ENCODE data around the gene CNGA1. TPM values are rescaled to one million over a fixed set of nuclear protein-coding genes. Genes with fewer than 3 reads are reported as not detected.

CNGA1 gene
- total RNA-seq, 1 experiment from 2014 or later: not detected

GRCh38 chr4:48047421-48047844 lies 31.0 kb upstream of the CNGA1 start:
- no TSS peak for BruUV-seq (replicated peaks)
- H3K27ac Mint-ChIP-seq (ENCODE audit: low read depth, unreplicated experiment): no peak overlapping the region
- POLR2A ChIA-PET: interaction anchor here (0.6 kb wide), 1 partner anchor 13 kb away, joined by 3 read pairs; no protein-coding TSS in a partner anchor

DNA sequence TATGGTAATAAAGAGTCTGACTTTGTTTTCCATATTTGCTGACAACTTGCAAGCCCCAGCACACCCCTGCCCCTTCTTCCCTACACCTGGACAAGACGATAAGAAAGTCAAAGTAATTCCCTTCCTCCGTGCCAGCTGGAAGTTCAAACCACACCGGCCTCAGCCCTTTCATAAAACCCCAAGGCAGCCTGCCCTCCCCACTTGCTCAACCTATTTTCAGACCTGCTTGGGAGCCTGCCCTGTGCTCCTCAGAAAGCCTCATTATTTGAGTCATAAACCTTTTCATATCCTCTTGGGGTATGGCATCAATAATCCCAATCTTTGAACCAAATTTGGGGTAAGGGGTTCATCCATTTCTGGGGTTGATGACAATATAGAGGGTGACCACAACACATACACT lies 29.6 kb upstream of the CNGA1 start:
- no peak for DNase-seq (ENCODE audit: unreplicated experiment)
- CTCF ChIA-PET: interaction anchor here (0.7 to 3.4 kb wide), 4 partner anchors 12 to 1499 kb away, joined by 3 to 26 read pairs (median 3); no protein-coding TSS in a partner anchor
- peaks cover 7% of the 10 kb centered on the region for H3K36me3 Mint-ChIP-seq (ENCODE audit: insufficient read depth, unreplicated experiment)
- TF ChIP-seq, protein P1, sequence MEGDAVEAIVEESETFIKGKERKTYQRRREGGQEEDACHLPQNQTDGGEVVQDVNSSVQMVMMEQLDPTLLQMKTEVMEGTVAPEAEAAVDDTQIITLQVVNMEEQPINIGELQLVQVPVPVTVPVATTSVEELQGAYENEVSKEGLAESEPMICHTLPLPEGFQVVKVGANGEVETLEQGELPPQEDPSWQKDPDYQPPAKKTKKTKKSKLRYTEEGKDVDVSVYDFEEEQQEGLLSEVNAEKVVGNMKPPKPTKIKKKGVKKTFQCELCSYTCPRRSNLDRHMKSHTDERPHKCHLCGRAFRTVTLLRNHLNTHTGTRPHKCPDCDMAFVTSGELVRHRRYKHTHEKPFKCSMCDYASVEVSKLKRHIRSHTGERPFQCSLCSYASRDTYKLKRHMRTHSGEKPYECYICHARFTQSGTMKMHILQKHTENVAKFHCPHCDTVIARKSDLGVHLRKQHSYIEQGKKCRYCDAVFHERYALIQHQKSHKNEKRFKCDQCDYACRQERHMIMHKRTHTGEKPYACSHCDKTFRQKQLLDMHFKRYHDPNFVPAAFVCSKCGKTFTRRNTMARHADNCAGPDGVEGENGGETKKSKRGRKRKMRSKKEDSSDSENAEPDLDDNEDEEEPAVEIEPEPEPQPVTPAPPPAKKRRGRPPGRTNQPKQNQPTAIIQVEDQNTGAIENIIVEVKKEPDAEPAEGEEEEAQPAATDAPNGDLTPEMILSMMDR (IDR thresholded peaks at IDR 0.05; ENCODE audit: unreplicated experiment): no peak
- no peaks in the 10 kb centered on the region for H3K9me3 Mint-ChIP-seq (ENCODE audit: unreplicated experiment)
- no peak overlapping the region for H3K4me3 Mint-ChIP-seq (ENCODE audit: unreplicated experiment)
- POLR2A ChIA-PET: no interaction called here
- H3K27ac Mint-ChIP-seq (ENCODE audit: low read depth, unreplicated experiment): no peak overlapping the region
- intact Hi-C loops (cut with micrococcal nuclease): no loop called here
- H3K27me3 Mint-ChIP-seq (ENCODE audit: insufficient read depth, unreplicated experiment): no peaks in the 10 kb centered on the region
- no TSS peak for BruUV-seq (replicated peaks)
- no peaks in the 10 kb centered on the region for H3K4me1 Mint-ChIP-seq (ENCODE audit: insufficient read depth, unreplicated experiment)

More at GRCh38 chr4:48047421-48047844, 31.0 kb upstream of the CNGA1 start:
- Mint-ChIP-seq H3K4me1 (ENCODE audit: insufficient read depth, unreplicated experiment) (no peaks in the 10 kb centered on the region), H3K27me3 (ENCODE audit: insufficient read depth, unreplicated experiment) (no peaks in the 10 kb centered on the region), H3K9me3 (ENCODE audit: unreplicated experiment) (no peaks in the 10 kb centered on the region), H3K4me3 (ENCODE audit: unreplicated experiment) (no peak overlapping the region), H3K36me3 (ENCODE audit: insufficient read depth, unreplicated experiment) (peaks cover 7% of the 10 kb centered on the region)
- TF ChIP-seq, protein P1 (IDR thresholded peaks at IDR 0.05; ENCODE audit: unreplicated experiment): no peak
- DNase-seq (ENCODE audit: unreplicated experiment): no peak
- CTCF ChIA-PET: interaction anchor here (0.9 to 3.4 kb wide), 2 partner anchors 13 to 21 kb away, joined by 4 to 26 read pairs; no protein-coding TSS in a partner anchor
- intact Hi-C loops (cut with micrococcal nuclease): no loop called here

- CTCF ChIA-PET: interaction anchor here (0.6 to 3.4 kb wide), 3 partner anchors 10 to 378 kb away, joined by 5 to 26 read pairs (median 11); no protein-coding TSS in a partner anchor
- DNase-seq (ENCODE audit: unreplicated experiment): no peak
Observed at GRCh38 chr4:48044298-48044697, 27.8 kb upstream of the CNGA1 start.

DNA sequence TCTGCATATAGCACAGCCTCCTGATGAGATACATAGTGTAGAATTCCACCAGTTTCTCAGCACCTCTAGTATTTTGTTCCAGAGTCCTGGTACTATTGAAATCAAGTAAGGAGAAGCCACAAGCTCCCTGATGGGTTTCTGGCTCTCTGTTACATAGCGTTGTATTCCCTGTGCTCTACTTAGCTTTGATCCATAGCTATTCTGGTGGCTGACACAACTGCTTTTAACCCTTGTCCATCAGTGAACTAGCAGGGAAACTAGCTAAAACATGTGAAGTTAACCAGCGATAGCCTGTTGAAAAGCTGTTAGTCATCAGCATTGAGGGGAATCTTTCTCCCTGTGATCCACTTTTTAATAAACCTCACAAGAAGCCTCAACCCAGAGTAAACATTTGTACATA lies 27.0 kb upstream of the CNGA1 start:
- TF ChIP-seq, protein P1 (IDR thresholded peaks at IDR 0.05; ENCODE audit: unreplicated experiment): no peak
- Mint-ChIP-seq H3K36me3 (ENCODE audit: insufficient read depth, unreplicated experiment) (no peaks in the 10 kb centered on the region), H3K27me3 (ENCODE audit: insufficient read depth, unreplicated experiment) (no peaks in the 10 kb centered on the region), H3K9me3 (ENCODE audit: unreplicated experiment) (no peaks in the 10 kb centered on the region), H3K27ac (ENCODE audit: low read depth, unreplicated experiment) (no peak overlapping the region), H3K4me3 (ENCODE audit: unreplicated experiment) (no peak overlapping the region), H3K4me1 (ENCODE audit: insufficient read depth, unreplicated experiment) (no peaks in the 10 kb centered on the region)
- intact Hi-C loops (cut with micrococcal nuclease): no loop called here
- POLR2A ChIA-PET: no interaction called here
- no TSS peak for BruUV-seq (replicated peaks)
- DNase-seq (ENCODE audit: unreplicated experiment): no peak
- CTCF ChIA-PET: interaction anchor here (0.6 to 1.3 kb wide), 4 partner anchors 10 to 108 kb away, joined by 3 to 11 read pairs (median 4); no protein-coding TSS in a partner anchor

More at GRCh38 chr4:48044298-48044697, 27.8 kb upstream of the CNGA1 start:
- POLR2A ChIA-PET: no interaction called here
- Mint-ChIP-seq H3K4me1 (ENCODE audit: insufficient read depth, unreplicated experiment) (no peaks in the 10 kb centered on the region), H3K9me3 (ENCODE audit: unreplicated experiment) (no peaks in the 10 kb centered on the region), H3K36me3 (ENCODE audit: insufficient read depth, unreplicated experiment) (peaks cover 2% of the 10 kb centered on the region), H3K27me3 (ENCODE audit: insufficient read depth, unreplicated experiment) (no peaks in the 10 kb centered on the region), H3K27ac (ENCODE audit: low read depth, unreplicated experiment) (no peak overlapping the region), H3K4me3 (ENCODE audit: unreplicated experiment) (no peak overlapping the region)
- TF ChIP-seq, protein P1 (IDR thresholded peaks at IDR 0.05; ENCODE audit: unreplicated experiment): no peak
- BruUV-seq (replicated peaks): no TSS peak
- intact Hi-C loops (cut with micrococcal nuclease): no loop called here

Measured in MCF 10A (cell line).